HCT116 (cell line): ENCODE data around the gene TAS1R2. TPM values are rescaled to one million over a fixed set of nuclear protein-coding genes. Genes with fewer than 3 reads are reported as not detected.

Experiments
- ATAC-seq: fragments of 200-7000 bp; cut with Tn5 transposase; 2 replicates; pipeline ENCODE4 v1.9.1; 2020; ENCODE audit warnings: mild to moderate bottlenecking, moderate library complexity
- BruUV-seq: library from RNA; stranded (reverse); fragments of 400-500 nt; replicated peaks from 2 replicates; lab custom pipeline; 2021; lab: Mats Ljungman, UMichigan
- CTCF ChIA-PET: fragments of 300-600 bp; sonication (Branson Sonifier 250); formaldehyde crosslinking; loops from one replicate; lab custom pipeline; 2021; ENCODE audit warnings: antibody characterized with exemption; lab: Charles Lee
- POLR2A ChIA-PET: fragments of 300-600, 350-600 bp; sonication (Branson Sonifier 250); formaldehyde crosslinking; loops from one replicate; lab custom pipeline; 2021; ENCODE audit warnings: antibody characterized with exemption; lab: Charles Lee
- RAD21 ChIA-PET, 2 experiments: fragments of 300-600 bp; sonication (Branson Sonifier 250); formaldehyde crosslinking; loops; one replicate each; lab custom pipeline; 2023; ENCODE audit warnings: low total read pairs in 2 of 2; ENCODE audit not compliant: uncharacterized antibody in 2 of 2, unreplicated experiment in 2 of 2, low non-redundant PET in 1 of 2; lab: Charles Lee
- DNase-seq: peaks from one replicate; pipeline ENCODE4 v3.0.0-alpha.2; 2010; ENCODE audit warnings: low read depth, low spot score
- H2AFZ ChIP-seq: fragments of 200-600 bp; shearing (Covaris generic), sonication (generic); 2 replicates; pipeline ENCODE4 v1.6.1; 2017; ENCODE audit warnings: low read depth, mixed run types, mixed read lengths, antibody characterized with exemption, low read length; ENCODE audit not compliant: poor library complexity, severe bottlenecking
- H3K27ac ChIP-seq: 2 replicates; pipeline ENCODE4 v1.5.1; 2012; ENCODE audit warnings: low read depth, low read length
- H3K27me3 ChIP-seq: fragments of 200-600 bp; sonication (generic); 2 replicates; pipeline ENCODE4 v1.6.1; 2016; ENCODE audit warnings: mixed run types, low read length, mixed read lengths; ENCODE audit not compliant: insufficient read depth
- H3K36me3 ChIP-seq, 2 experiments: fragments of 200-500 bp in 1 of 2; fragments of 200-600 bp in 1 of 2; sonication (Bioruptor generic) in 1 of 2; sonication (generic) in 1 of 2; 2 replicates each; pipeline versions ENCODE4 v1.5.1 to v1.6.1; 2014 to 2016; ENCODE audit warnings: low read length in 2 of 2, inconsistent platforms in 1 of 2, mixed read lengths in 1 of 2, mixed run types in 1 of 2; ENCODE audit not compliant: insufficient read depth in 2 of 2, control insufficient read depth in 1 of 2
- H3K4me1 ChIP-seq, 2 experiments: fragments of 200-600 bp in 1 of 2; sonication (generic) in 1 of 2; 2 replicates each; pipeline versions ENCODE4 v1.5.1 to v1.6.1; 2012 to 2017; ENCODE audit warnings: low read length in 2 of 2, inconsistent platforms in 1 of 2, mild to moderate bottlenecking in 1 of 2, mixed read lengths in 1 of 2, mixed run types in 1 of 2, moderate library complexity in 1 of 2; ENCODE audit not compliant: insufficient read depth in 2 of 2, control insufficient read depth in 1 of 2
- H3K4me2 ChIP-seq: fragments of 200-600 bp; sonication (generic); 2 replicates; pipeline ENCODE4 v1.6.1; 2017; ENCODE audit warnings: mixed run types, low read length, mixed read lengths
- H3K4me3 ChIP-seq, 2 experiments: fragments of 200-600 bp in 1 of 2; sonication (generic) in 1 of 2; replicated peaks in 1 of 2; 2 replicates each; pipeline ENCODE4 v1.5.1; 2011 to 2016; ENCODE audit warnings: low read length in 2 of 2, control low read depth in 1 of 2, low read depth in 1 of 2, mild to moderate bottlenecking in 1 of 2, mixed read lengths in 1 of 2, mixed run types in 1 of 2
- H3K79me2 ChIP-seq: fragments of 200-600 bp; sonication (generic); 2 replicates; pipeline ENCODE4 v1.6.1; 2017; ENCODE audit warnings: mild to moderate bottlenecking, mixed run types, low read length, moderate library complexity, mixed read lengths; ENCODE audit not compliant: insufficient read depth
- H3K9ac ChIP-seq: fragments of 200-600 bp; sonication (generic); 2 replicates; pipeline ENCODE4 v1.6.1; 2016; ENCODE audit warnings: low read length, mixed read lengths
- H3K9me2 ChIP-seq: fragments of 200-600 bp; sonication (generic), shearing (Covaris generic); 2 replicates; pipeline ENCODE4 v1.6.1; 2017; ENCODE audit warnings: mixed run types, mild to moderate bottlenecking, moderate library complexity; ENCODE audit not compliant: insufficient read depth
- H3K9me3 ChIP-seq, 2 experiments: fragments of 200-500 bp in 1 of 2; fragments of 200-600 bp in 1 of 2; sonication (Bioruptor generic) in 1 of 2; sonication (generic) in 1 of 2; 2 replicates each; pipeline ENCODE4 v1.6.1; 2014 to 2017; ENCODE audit warnings: low read length in 2 of 2, mixed read lengths in 2 of 2, inconsistent platforms in 1 of 2, low read depth in 1 of 2, mild to moderate bottlenecking in 1 of 2, mixed run types in 1 of 2, moderate library complexity in 1 of 2; ENCODE audit not compliant: control insufficient read depth in 1 of 2, insufficient read depth in 1 of 2
- H4K20me1 ChIP-seq: fragments of 200-600 bp; sonication (generic), shearing (Covaris generic); 2 replicates; pipeline ENCODE4 v1.6.1; 2017; ENCODE audit warnings: mixed run types, mild to moderate bottlenecking, moderate library complexity; ENCODE audit not compliant: insufficient read depth
- CTCF ChIP-seq, 3 experiments: fragments of 200-600 bp in 1 of 3; sonication (generic) in 1 of 3; IDR thresholded peaks in 2 of 3; conservative IDR thresholded peaks in 1 of 3; 2 replicates each; pipeline ENCODE4 v1.5.1; 2012 to 2017; ENCODE audit warnings: low read depth in 2 of 3, low read length in 2 of 3, antibody characterized with exemption in 1 of 3, borderline replicate concordance in 1 of 3, control low read depth in 1 of 3, mild to moderate bottlenecking in 1 of 3, mixed read lengths in 1 of 3, mixed run types in 1 of 3, moderate library complexity in 1 of 3; ENCODE audit not compliant: insufficient read depth in 1 of 3
- MAX ChIP-seq: IDR thresholded peaks from 2 replicates; pipeline ENCODE4 v1.6.1; 2012
- RAD21 ChIP-seq: IDR thresholded peaks from 2 replicates; pipeline ENCODE4 v1.6.1; 2012; ENCODE audit warnings: low read depth, mild to moderate bottlenecking
- intact Hi-C: fragments of 100-400 bp; cut with micrococcal nuclease; formaldehyde crosslinking; loops from 2 replicates; pipeline ENCODE4 v1.10.0; 2022
- total RNA-seq: library from RNA; stranded (reverse); gene quantifications from one replicate; pipeline ENCODE4 v1.2.1, GENCODE V29; 2021; ENCODE audit not compliant: unreplicated experiment

TAS1R2 gene
- total RNA-seq, 1 experiment from 2014 or later = not detected

GRCh38 chr1:18907021-18907916, 47.8 kb upstream of the TAS1R2 start:
- BruUV-seq = no TSS peak
- DNase-seq (peak; percentile 33), ATAC-seq (peak; percentile 21; the same call in 1 of the 2 replicates)
- Histone ChIP-seq H4K20me1 (no peaks in the 10 kb centered on the region), H3K9ac (no peak overlapping the region), H3K79me2 (no peaks in the 10 kb centered on the region), H3K4me1 (peaks cover 5 to 10% of the 10 kb centered on the region in 2 experiments), H3K4me2 (no peak overlapping the region), H2AFZ (no peak overlapping the region), H3K27me3 (no peaks in the 10 kb centered on the region), H3K36me3 (peaks cover 6 to 21% of the 10 kb centered on the region in 2 experiments; a peak in 2 of 4 replicates), H3K4me3 (no peak overlapping the region), H3K9me2 (no peaks in the 10 kb centered on the region), H3K27ac (no peak overlapping the region), H3K9me3 (no peaks in the 10 kb centered on the region)
- intact Hi-C loops = loop anchor here (1.0 to 10.0 kb wide), 4 partner anchors 66 to 748 kb away; no protein-coding TSS in a partner anchor
- TF ChIP-seq CTCF (IDR thresholded peaks at IDR 0.05 in 2 of 3, conservative IDR thresholded peaks at IDR 0.05 in 1 of 3; ENCODE audit: borderline replicate concordance in 1 of 3, insufficient read depth in 1 of 3, low read depth in 2 of 3, low read length in 2 of 3) (peak; percentile 77 to 97 (median 97)), MAX (no peak), RAD21 (peak; percentile 77)
- POLR2A ChIA-PET = no interaction called here
- RAD21 ChIA-PET = no interaction called here
- CTCF ChIA-PET = interaction anchor here (0.7 to 2.1 kb wide), 15 partner anchors 14 to 331 kb away, joined by 3 to 14 read pairs (median 5); no protein-coding TSS in a partner anchor
